ENCODE results near the gene SLC43A3.

SLC43A3 gene

DNA sequence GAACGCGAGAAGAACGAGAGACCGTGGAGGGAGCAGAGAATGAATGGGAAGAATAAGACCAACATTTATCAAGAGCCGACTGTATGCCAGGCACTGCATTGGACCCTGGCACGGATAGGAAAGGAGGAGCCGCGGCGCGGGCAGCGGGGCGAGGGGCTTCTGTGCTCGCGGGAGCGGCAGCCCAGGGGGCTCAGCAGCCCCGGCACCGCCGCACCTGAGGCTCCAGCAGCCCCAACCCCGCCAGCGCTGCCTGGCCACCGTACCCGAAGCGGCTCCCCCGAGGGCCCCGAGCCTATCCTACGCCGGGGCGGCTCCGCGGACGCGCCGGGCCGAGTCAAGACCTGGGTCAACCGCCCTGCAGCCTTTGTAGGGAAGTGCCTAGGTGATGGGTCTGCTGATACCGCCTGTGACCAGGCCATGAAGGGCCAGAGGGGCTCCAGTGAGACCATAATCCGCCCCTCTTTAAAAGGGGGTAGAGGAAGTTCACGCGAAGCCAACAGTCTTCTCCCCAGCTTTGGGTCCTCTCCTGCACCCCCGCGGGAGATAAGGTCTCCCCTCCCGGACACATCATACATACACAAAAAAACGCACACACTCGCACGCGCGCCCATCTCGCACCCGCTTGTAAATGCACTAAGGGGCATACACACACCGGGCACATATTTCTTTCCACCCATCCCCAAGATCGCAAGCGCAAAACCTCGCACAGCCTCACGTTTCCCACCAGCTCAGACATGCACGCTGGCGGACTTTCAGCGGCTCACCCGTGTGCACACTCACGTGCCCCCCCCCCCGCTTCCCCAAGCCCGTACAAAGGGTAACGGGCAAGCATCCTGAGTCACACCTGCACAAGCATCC, 32.5 kb upstream of the SLC43A3 start:
- no peak for DNase-seq

DNA sequence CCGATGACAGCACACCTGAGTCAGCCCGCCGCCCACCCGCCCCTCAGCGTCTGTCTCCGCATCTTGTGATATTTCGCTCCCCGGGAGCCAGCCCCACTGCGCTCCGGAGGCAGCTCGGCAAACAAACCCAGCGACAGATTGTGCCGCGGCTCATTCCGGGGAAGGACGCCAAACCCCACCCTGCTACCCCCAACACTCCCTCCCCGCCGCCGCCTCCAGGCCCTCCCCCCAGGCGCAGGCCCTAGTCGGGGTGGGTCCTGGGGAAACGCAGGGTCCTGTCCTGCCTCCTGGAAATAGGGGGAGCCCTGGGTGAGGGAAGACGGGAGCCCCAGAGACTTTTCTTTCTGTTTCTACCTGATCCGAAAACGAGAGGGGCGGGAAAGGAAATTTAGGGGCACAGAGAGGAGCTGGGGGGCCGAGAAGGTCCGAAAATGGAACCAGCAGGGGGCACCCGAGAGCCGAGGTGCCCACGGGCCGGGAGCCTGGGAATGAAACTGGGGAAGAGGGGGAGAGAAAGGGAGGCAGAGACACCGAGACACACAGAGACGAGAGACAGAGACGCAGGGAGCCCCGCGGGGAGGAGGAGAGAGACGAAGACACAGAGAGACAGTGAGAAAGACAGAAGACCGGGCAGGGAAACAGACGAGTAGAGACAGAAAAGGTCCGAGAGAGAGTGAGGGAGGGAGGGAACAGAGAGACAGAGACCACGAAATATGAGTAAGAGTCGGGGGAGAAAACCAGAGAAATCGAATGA, 31.7 kb upstream of the SLC43A3 start:
- DNase-seq = peak in 1 of 2 donors; percentile 73

GRCh38 chr11:57458060-57458409, 31.1 kb upstream of the SLC43A3 start:
- no peak for DNase-seq

DNA sequence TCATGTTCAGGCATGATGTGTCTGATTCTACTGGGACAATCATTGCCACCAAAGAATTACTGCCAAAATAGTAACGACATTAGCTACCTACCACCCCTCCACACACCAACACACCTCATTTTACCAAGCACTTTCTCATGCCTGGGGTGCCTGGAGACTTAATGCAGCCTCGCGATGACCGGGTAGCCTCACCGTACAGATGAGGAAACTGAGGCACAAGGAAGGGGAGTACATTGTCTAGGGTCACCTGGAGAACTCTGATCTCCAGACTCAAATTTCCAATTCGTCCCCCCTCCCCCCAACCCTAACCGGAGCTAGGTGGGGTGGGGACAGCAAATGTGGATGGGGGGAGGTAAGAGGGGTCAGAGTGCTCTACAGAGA, 30.7 kb upstream of the SLC43A3 start:
- DNase-seq = no peak

GRCh38 chr11:57456960-57457642, 30.2 kb upstream of the SLC43A3 start:
- DNase-seq = peak; percentile 78 to 98

- no peak for DNase-seq
Observed at GRCh38 chr11:57453543-57454177, 26.7 kb upstream of the SLC43A3 start.

- no peak for DNase-seq
Observed at GRCh38 chr11:57446055-57446454, 19.1 kb upstream of the SLC43A3 start.

DNA sequence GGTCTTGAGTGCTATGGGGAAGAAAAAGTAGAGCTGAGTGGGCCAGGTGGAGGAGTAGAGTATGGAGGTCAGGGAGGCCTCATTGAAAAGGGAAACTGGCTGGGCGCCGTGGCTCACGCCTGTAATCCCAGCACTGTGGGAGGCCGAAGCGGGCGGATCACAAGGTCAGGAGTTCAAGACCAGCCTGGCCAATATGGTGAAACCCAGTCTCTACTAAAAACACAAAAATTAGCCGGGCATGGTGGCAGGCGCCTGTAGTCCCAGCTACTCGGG, 18.1 kb upstream of the SLC43A3 start:
- peak in 1 of 2 donors; percentile 57 for DNase-seq

- DNase-seq = peak; percentile 75 to 93
Observed at GRCh38 chr11:57444362-57445121, 17.6 kb upstream of the SLC43A3 start.

DNA sequence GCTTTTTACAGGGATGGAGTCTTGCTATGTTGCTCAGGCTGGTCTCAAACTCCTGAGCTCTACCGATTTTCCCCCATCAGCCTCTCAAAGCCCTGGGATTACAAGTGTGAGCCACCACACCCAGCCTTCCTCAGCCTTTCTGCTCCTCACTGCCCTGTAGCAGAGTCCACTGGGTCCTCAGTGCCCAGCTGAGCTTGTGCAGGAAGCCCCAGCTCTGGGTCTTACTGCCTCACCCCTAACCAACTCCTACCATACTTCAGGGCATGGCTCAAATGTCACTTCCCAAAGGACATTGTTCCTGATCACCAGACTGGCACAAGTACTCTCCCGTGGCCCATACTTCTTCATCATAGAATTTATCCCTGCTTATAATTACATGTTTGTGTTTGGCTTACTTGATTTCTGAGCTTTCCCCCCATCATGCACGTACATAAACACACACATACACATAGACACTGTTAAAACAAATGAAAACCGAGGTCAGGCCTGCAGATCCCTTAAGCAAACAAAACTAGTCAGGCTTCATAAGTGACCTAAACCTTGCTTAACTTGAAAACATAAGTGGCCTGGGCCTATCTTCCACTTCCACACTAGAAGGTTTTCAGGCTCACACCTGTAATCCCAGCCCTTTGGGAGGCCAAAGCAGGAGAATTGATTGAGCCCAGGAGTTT, 14.0 kb upstream of the SLC43A3 start:
- no peak for DNase-seq

- no peak for DNase-seq
Observed at GRCh38 chr11:57439786-57440185, 12.9 kb upstream of the SLC43A3 start.

- DNase-seq = no peak
Observed at GRCh38 chr11:57438345-57439285, 11.7 kb upstream of the SLC43A3 start.

DNA sequence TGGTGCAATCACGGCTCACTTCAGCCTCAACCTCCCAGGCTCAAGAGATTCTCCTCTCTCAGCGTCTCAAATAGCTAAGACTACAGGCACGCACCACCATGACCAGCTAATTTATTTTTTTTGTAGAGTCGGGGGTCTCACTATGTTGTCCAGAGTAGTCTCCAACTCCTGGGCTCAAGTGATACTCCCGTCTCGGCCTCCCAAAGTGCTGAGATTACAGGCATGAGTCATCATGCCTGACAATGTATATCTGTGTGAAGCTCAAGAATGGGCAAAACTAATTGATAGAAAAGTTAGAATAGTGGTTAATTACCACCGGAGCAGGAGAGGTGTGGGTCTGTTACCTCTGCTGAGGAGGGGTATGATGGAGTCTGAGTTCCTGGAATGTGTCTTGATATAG, 9.1 kb upstream of the SLC43A3 start:
- no peak for DNase-seq

DNA sequence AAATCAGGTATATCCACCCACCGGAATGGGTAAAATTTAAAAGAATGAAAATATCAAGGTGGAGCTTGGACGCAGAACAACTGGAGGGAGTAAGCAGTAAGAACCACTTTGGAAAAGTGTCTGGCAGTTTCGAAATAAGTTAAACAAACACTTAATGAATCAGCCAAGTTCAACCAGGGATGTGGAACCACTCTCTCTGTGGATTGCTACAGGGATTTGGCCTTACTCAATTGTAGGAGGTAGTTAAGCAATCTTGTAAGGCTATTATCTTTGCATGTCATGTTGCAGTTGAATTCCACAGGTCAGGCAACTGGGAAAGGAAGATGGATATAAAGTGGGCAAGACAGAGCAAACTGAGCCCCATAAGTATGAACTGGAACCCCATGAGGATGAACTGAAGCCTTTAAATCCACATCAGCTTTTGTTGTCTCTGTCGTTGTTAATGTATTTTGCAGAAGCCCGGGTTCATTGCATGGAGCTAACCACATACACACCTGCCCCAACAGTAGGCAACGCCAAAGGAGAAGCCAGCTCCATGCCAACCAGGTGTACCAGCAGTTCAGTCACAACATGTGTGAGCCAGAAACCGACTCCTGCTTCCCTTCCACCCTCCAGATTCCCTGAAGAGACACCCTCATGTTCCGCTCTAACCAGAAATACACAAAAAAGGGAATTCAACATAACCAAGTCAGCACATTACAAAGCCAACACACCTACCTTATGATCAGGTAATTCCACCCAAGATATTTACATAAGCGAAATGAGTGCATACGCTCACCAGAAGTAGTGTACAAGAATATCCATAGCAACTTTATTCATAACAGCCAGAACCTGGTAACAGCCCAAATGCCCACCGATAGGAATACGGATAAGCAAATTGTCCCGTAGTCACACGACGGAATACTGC, 8.0 kb upstream of the SLC43A3 start:
- peak; percentile 93 to 94 for DNase-seq

DNA sequence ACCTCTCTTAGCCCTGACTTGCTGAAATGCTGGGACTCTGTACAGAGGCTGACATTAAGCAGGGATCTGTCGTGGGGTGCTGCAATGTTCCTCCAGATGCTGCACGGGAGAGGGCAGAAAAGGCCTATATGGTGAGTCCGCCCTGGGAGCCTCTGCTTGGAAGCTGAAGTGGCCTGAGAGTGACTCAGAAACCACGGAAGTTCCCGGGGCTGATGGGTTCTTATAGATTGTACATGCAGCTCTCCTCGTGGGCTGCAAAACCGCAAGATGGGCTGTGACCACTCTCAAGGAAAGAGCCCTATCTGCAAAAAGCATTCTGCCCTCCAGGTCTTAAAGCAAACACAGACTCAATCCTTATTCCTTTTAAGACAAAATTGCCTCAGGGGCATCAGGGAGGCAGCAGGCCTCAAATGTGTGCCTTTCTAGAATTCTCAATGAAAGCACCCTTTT, 5.8 kb upstream of the SLC43A3 start:
- peak; percentile 87 to 97 for DNase-seq

- DNase-seq = peak; percentile 79 to 91
Observed at GRCh38 chr11:57432149-57432561, 5.2 kb upstream of the SLC43A3 start.

GRCh38 chr11:57430952-57431351, 4.0 kb upstream of the SLC43A3 start:
- no peak for DNase-seq

DNA sequence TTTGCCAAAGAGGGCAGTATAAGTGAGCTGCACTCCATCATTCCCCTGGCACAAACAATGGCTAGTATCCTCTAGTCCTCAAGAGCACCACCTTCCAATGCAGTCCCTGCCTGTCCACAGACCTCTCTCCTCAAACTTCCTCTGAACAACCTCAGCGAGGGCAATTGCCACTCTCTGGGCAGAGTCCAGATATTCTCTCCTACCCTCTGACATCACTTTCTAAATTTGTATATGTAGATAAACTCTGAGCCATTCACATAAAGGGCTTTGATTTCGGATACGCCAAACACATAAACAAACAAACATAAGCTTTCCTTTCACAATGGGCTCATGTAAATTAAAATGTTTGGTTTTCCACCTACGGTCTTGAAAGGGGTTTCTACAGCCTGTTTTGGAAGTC, 3.0 kb upstream of the SLC43A3 start:
- peak in 1 of 2 donors; percentile 21 for DNase-seq

DNA sequence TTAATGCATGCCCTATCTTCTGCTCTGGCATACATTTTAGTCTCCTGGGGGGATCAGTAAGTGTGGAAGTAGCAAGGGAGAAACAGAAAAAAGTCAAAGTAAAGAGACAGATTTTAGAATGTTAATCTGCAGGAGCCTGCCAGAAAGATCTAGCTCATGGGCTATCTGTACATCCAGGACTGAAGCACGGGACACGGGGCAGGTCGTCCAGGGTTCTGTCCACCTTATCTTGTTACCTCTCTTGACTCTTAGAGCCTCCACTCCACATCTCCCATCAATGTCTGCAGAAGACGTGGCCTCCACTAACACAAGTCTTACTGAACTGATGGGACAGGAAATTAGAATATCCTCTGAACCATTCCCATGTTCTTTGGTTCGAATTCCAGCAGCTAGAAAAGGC, 1.7 kb upstream of the SLC43A3 start:
- DNase-seq = no peak

GRCh38 chr11:57427727-57428082, 784 bp upstream of the SLC43A3 start:
- no peak for DNase-seq

Data from inflammatory macrophage treated with lipopolysaccharide for 1 hour (primary cell).